IPS-18c (cell line): ENCODE results near the gene NT5DC1.

Source experiments
- H3K4me3 ChIP-seq: 2 replicates; pipeline ENCODE4 v1.7.0; 2013; ENCODE audit warnings: low read depth, mild to moderate bottlenecking, low read length, moderate library complexity; ENCODE audit not compliant: insufficient read depth
- H3K9me3 ChIP-seq: one replicate; pipeline ENCODE4 v1.6.1; 2013; ENCODE audit warnings: mild to moderate bottlenecking, low read length, moderate library complexity; ENCODE audit not compliant: control insufficient read depth, insufficient read depth

NT5DC1 gene

GRCh38 chr6:116100419-116101301 is at the start of gene NT5DC1:
TSS of gene NT5DC1 (plus strand) at chr6:116100853. CDS start at chr6:116100931, 78 bp downstream.
- peaks cover 9% of the 10 kb centered on the region for H3K9me3 ChIP-seq
- peak within 1 kb of the TSS; percentile 100 for H3K4me3 ChIP-seq

GRCh38 chr6:116051244-116051643 is 49.4 kb upstream of the NT5DC1 start:
- H3K9me3 ChIP-seq: no peaks in the 10 kb centered on the region
- H3K4me3 ChIP-seq: no peak overlapping the region

GRCh38 chr6:116055513-116055912 is 45.1 kb upstream of the NT5DC1 start:
- no peak overlapping the region for H3K4me3 ChIP-seq

GRCh38 chr6:116057766-116058165 is 42.9 kb upstream of the NT5DC1 start:
- Histone ChIP-seq H3K4me3 (no peak overlapping the region), H3K9me3 (no peaks in the 10 kb centered on the region)

More at GRCh38 chr6:116055513-116055912, 45.1 kb upstream of the NT5DC1 start:
- H3K9me3 ChIP-seq: no peaks in the 10 kb centered on the region

- H3K4me3 ChIP-seq: no peak overlapping the region
- H3K9me3 ChIP-seq: no peaks in the 10 kb centered on the region
Observed at GRCh38 chr6:116059713-116060571, 40.7 kb upstream of the NT5DC1 start.

GRCh38 chr6:116060572-116061283 is 39.9 kb upstream of the NT5DC1 start, which contains the start of gene FRK:
TSS of gene FRK (minus strand) at chr6:116060891. CDS start at chr6:116060311, 580 bp downstream.
- Histone ChIP-seq H3K4me3 (no peak within 1 kb of the TSS), H3K9me3 (no peaks in the 10 kb centered on the region)

- H3K4me3 ChIP-seq: no peak overlapping the region
- no peaks in the 10 kb centered on the region for H3K9me3 ChIP-seq
Observed at GRCh38 chr6:116062496-116062895, 38.2 kb upstream of the NT5DC1 start.

- no peaks in the 10 kb centered on the region for H3K9me3 ChIP-seq
- H3K4me3 ChIP-seq: no peak overlapping the region
Observed at GRCh38 chr6:116064666-116065065, 36.0 kb upstream of the NT5DC1 start.

GRCh38 chr6:116066789-116067188 is 33.9 kb upstream of the NT5DC1 start:
- Histone ChIP-seq H3K4me3 (no peak overlapping the region), H3K9me3 (no peaks in the 10 kb centered on the region)

GRCh38 chr6:116070101-116070500 is 30.6 kb upstream of the NT5DC1 start:
- no peak overlapping the region for H3K4me3 ChIP-seq

GRCh38 chr6:116070616-116071389 is 29.9 kb upstream of the NT5DC1 start:
- H3K4me3 ChIP-seq: no peak overlapping the region
- H3K9me3 ChIP-seq: no peaks in the 10 kb centered on the region

More at GRCh38 chr6:116070101-116070500, 30.6 kb upstream of the NT5DC1 start:
- H3K9me3 ChIP-seq: no peaks in the 10 kb centered on the region

- H3K4me3 ChIP-seq: no peak overlapping the region
- H3K9me3 ChIP-seq: no peaks in the 10 kb centered on the region
Observed at GRCh38 chr6:116072368-116072767, 28.3 kb upstream of the NT5DC1 start.

GRCh38 chr6:116073765-116074440 is 26.8 kb upstream of the NT5DC1 start:
- Histone ChIP-seq H3K4me3 (no peak overlapping the region), H3K9me3 (no peaks in the 10 kb centered on the region)

- Histone ChIP-seq H3K4me3 (no peak overlapping the region), H3K9me3 (no peaks in the 10 kb centered on the region)
Observed at GRCh38 chr6:116074732-116075390, 25.8 kb upstream of the NT5DC1 start.

- no peaks in the 10 kb centered on the region for H3K9me3 ChIP-seq
- no peak overlapping the region for H3K4me3 ChIP-seq
Observed at GRCh38 chr6:116078522-116078921, 22.1 kb upstream of the NT5DC1 start.

GRCh38 chr6:116078945-116079344 is 21.7 kb upstream of the NT5DC1 start:
- Histone ChIP-seq H3K4me3 (no peak overlapping the region), H3K9me3 (no peaks in the 10 kb centered on the region)
